GM12801 (cell line): ENCODE measurements around the gene RCC1.

Source experiments
- TF ChIP-seq, protein P1 (sequence below): IDR thresholded peaks from one replicate; pipeline ENCODE4 v1.5.1; 2011; ENCODE audit warnings: control low read depth; ENCODE audit not compliant: insufficient read length; ENCODE audit errors: extremely low read depth

Gene RCC1

DNA sequence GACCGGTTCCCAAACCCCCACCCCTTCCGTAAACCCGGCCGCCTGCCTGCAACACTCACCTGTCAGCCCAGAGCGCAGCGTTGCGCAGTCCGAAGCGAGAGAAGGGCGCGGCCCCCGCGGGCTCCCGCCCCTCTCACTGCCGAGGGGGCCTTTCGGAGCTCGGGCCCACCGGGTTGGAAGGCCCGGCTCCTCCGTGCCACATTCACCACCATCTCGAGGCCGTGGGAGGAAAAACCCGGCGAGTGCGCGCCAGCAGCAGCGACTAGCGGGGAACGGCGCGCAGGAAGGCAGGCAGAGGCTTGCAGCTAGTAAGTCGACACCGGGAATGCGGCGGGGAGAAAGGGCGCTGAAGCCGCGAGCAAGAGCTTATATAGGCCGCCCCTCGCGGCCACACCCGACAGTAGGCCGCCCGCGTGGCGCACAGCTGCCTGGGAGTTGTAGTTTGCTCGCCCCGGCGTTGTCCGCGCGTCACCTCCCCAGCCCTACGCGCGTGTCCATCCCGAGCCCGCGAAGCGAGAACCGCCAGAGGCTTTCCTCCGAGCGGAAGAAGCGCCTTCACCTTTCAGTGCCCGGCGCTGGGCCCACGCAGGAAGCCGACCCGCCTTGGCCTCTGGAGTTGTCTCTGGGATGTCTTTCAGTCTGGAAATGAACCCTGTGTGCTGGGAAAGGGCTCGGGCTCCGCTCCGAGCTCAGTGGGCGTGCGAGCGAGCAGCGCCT lies 75.8 kb downstream of the RCC1 start:
- TF ChIP-seq, protein P1, sequence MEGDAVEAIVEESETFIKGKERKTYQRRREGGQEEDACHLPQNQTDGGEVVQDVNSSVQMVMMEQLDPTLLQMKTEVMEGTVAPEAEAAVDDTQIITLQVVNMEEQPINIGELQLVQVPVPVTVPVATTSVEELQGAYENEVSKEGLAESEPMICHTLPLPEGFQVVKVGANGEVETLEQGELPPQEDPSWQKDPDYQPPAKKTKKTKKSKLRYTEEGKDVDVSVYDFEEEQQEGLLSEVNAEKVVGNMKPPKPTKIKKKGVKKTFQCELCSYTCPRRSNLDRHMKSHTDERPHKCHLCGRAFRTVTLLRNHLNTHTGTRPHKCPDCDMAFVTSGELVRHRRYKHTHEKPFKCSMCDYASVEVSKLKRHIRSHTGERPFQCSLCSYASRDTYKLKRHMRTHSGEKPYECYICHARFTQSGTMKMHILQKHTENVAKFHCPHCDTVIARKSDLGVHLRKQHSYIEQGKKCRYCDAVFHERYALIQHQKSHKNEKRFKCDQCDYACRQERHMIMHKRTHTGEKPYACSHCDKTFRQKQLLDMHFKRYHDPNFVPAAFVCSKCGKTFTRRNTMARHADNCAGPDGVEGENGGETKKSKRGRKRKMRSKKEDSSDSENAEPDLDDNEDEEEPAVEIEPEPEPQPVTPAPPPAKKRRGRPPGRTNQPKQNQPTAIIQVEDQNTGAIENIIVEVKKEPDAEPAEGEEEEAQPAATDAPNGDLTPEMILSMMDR = no peak

- TF ChIP-seq, protein P1 = no peak
Observed at GRCh38 chr1:28582248-28582615, 76.4 kb downstream of the RCC1 start.
